OCI-LY1 (cell line): ENCODE measurements around the gene BTBD9.

Experiments used
- H2AFZ ChIP-seq: fragments of 200-600 bp; sonication (generic), shearing (Covaris generic); 2 replicates; pipeline ENCODE4 v1.6.0; 2014; ENCODE audit warnings: antibody characterized with exemption, mild to moderate bottlenecking, low read length
- H3F3A ChIP-seq: fragments of 200-600 bp; sonication (generic), shearing (Covaris generic); 2 replicates; pipeline ENCODE4 v1.6.0; 2014; ENCODE audit warnings: mild to moderate bottlenecking, antibody characterized with exemption, low read length, moderate library complexity; ENCODE audit not compliant: insufficient read depth
- H3K27ac ChIP-seq: fragments of 200-600 bp; sonication (generic); 2 replicates; pipeline ENCODE4 v1.5.1; 2014; ENCODE audit warnings: low read length, mixed run types, mild to moderate bottlenecking, low read depth; ENCODE audit not compliant: poor library complexity, severe bottlenecking
- H3K27me3 ChIP-seq: fragments of 200-600 bp; sonication (generic); 2 replicates; pipeline ENCODE4 v1.6.0; 2014; ENCODE audit warnings: antibody characterized with exemption, mild to moderate bottlenecking, low read length, moderate library complexity; ENCODE audit not compliant: insufficient read depth
- H3K36me3 ChIP-seq: fragments of 200-600 bp; sonication (generic); 2 replicates; pipeline ENCODE4 v1.6.1; 2014; ENCODE audit warnings: mild to moderate bottlenecking, antibody characterized with exemption, low read length, moderate library complexity, mixed read lengths; ENCODE audit not compliant: insufficient read depth
- H3K4me1 ChIP-seq: fragments of 200-600 bp; sonication (generic); 2 replicates; pipeline ENCODE4 v1.5.1; 2014; ENCODE audit warnings: mild to moderate bottlenecking, low read length, moderate library complexity; ENCODE audit not compliant: insufficient read depth, severe bottlenecking
- H3K4me2 ChIP-seq: fragments of 200-600 bp; sonication (generic), shearing (Covaris generic); 2 replicates; pipeline ENCODE4 v1.6.1; 2014; ENCODE audit warnings: low read length
- H3K4me3 ChIP-seq: fragments of 200-600 bp; sonication (generic); 2 replicates; pipeline ENCODE4 v1.5.1; 2014; ENCODE audit warnings: low read length, low read depth, mild to moderate bottlenecking, mixed read lengths; ENCODE audit not compliant: poor library complexity, severe bottlenecking
- H3K79me2 ChIP-seq: fragments of 200-600 bp; shearing (Covaris generic); 2 replicates; pipeline ENCODE4 v1.6.1; 2016; ENCODE audit warnings: mixed run types, low read length, mixed read lengths; ENCODE audit not compliant: insufficient read depth
- H3K9ac ChIP-seq: fragments of 200-600 bp; sonication (generic), shearing (Covaris generic); 2 replicates; pipeline ENCODE4 v1.6.1; 2014; ENCODE audit warnings: mild to moderate bottlenecking, low read length, mixed read lengths
- H3K9me2 ChIP-seq: fragments of 200-600 bp; sonication (generic), shearing (Covaris generic); 2 replicates; pipeline ENCODE4 v1.6.1; 2014; ENCODE audit warnings: low read depth, mild to moderate bottlenecking, low read length, mixed read lengths
- H3K9me3 ChIP-seq: fragments of 200-600 bp; shearing (Covaris generic); 2 replicates; pipeline ENCODE4 v1.6.1; 2014; ENCODE audit warnings: low read length, mixed read lengths
- H4K20me1 ChIP-seq: fragments of 200-600 bp; sonication (generic), shearing (Covaris generic); 2 replicates; pipeline ENCODE4 v1.6.0; 2016; ENCODE audit warnings: mild to moderate bottlenecking, low read length; ENCODE audit not compliant: insufficient read depth
- EZH2 ChIP-seq: fragments of 200-600 bp; sonication (generic), shearing (Covaris generic); IDR thresholded peaks from 2 replicates; pipeline ENCODE4 v1.8.0; 2017; ENCODE audit warnings: borderline replicate concordance, mixed run types, mild to moderate bottlenecking, antibody characterized with exemption, low read length, moderate library complexity, mixed read lengths
- TF ChIP-seq, protein P1 (sequence below): fragments of 200-600 bp; sonication (generic), shearing (Covaris generic); IDR thresholded peaks from 2 replicates; pipeline ENCODE4 v1.5.1; 2017; ENCODE audit warnings: mild to moderate bottlenecking, antibody characterized with exemption, low read length, moderate library complexity, mixed read lengths

Gene BTBD9

DNA sequence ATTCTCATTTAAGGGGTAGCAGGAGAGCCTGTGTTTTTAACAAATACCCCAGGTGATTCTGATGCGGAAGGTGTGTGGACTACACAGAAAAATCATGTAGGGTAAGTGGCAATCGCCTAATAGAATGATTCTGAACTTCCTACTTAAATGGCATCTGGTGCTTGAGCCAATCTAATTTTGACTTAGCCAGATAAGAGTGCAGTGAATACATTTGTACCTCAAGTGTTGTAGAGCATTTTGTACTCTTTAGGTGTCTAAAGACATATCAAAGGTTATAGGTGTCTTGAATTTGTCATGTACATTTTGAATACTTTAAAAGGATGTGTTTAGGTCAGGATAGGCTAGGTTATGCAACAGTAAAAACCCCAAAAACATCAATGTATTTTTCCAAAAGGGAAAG, 10.0 kb upstream of the BTBD9 start:
- Histone ChIP-seq H3K36me3 (no peaks in the 10 kb centered on the region), H2AFZ (no peak overlapping the region), H3K79me2 (no peaks in the 10 kb centered on the region), H3F3A (no peaks in the 10 kb centered on the region), H3K9me3 (no peaks in the 10 kb centered on the region), H3K27me3 (no peaks in the 10 kb centered on the region), H3K4me3 (no peak overlapping the region), H3K9me2 (no peaks in the 10 kb centered on the region), H3K27ac (no peak overlapping the region), H3K4me1 (no peaks in the 10 kb centered on the region), H4K20me1 (no peaks in the 10 kb centered on the region), H3K4me2 (no peak overlapping the region), H3K9ac (no peak overlapping the region)
- TF ChIP-seq, protein P1, sequence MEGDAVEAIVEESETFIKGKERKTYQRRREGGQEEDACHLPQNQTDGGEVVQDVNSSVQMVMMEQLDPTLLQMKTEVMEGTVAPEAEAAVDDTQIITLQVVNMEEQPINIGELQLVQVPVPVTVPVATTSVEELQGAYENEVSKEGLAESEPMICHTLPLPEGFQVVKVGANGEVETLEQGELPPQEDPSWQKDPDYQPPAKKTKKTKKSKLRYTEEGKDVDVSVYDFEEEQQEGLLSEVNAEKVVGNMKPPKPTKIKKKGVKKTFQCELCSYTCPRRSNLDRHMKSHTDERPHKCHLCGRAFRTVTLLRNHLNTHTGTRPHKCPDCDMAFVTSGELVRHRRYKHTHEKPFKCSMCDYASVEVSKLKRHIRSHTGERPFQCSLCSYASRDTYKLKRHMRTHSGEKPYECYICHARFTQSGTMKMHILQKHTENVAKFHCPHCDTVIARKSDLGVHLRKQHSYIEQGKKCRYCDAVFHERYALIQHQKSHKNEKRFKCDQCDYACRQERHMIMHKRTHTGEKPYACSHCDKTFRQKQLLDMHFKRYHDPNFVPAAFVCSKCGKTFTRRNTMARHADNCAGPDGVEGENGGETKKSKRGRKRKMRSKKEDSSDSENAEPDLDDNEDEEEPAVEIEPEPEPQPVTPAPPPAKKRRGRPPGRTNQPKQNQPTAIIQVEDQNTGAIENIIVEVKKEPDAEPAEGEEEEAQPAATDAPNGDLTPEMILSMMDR, result no peak
- TF ChIP-seq EZH2, result no peak

DNA sequence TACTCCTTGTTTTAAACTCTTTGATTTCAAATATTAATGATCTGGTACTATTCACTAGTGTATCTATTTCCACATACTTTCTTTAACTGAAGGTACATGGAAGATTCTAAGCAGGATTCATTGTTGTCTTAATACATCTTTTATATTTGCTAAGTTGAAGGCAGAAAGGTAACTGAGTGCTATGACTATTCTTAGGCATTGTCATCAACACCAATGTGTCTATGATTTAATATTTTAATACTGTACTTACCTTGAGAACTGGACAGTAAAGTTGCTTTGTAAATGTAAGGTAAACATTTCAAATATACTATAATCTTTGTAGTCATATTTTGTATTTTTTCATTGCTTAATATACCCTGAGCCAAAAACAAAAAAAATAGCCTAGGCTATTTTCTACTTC, 8.9 kb upstream of the BTBD9 start:
- no peaks in the 10 kb centered on the region for H3K27me3 ChIP-seq
- H3K4me3 ChIP-seq, result no peak overlapping the region
- no peaks in the 10 kb centered on the region for H3K36me3 ChIP-seq
- H3K79me2 ChIP-seq, result no peaks in the 10 kb centered on the region
- no peaks in the 10 kb centered on the region for H3K9me2 ChIP-seq
- H3K9ac ChIP-seq, result no peak overlapping the region
- no peaks in the 10 kb centered on the region for H4K20me1 ChIP-seq
- TF ChIP-seq, protein P1, result no peak
- no peak for TF ChIP-seq EZH2
- no peaks in the 10 kb centered on the region for H3K9me3 ChIP-seq
- no peak overlapping the region for H2AFZ ChIP-seq
- H3F3A ChIP-seq, result no peaks in the 10 kb centered on the region
- H3K4me2 ChIP-seq, result no peak overlapping the region
- no peaks in the 10 kb centered on the region for H3K4me1 ChIP-seq
- no peak overlapping the region for H3K27ac ChIP-seq

DNA sequence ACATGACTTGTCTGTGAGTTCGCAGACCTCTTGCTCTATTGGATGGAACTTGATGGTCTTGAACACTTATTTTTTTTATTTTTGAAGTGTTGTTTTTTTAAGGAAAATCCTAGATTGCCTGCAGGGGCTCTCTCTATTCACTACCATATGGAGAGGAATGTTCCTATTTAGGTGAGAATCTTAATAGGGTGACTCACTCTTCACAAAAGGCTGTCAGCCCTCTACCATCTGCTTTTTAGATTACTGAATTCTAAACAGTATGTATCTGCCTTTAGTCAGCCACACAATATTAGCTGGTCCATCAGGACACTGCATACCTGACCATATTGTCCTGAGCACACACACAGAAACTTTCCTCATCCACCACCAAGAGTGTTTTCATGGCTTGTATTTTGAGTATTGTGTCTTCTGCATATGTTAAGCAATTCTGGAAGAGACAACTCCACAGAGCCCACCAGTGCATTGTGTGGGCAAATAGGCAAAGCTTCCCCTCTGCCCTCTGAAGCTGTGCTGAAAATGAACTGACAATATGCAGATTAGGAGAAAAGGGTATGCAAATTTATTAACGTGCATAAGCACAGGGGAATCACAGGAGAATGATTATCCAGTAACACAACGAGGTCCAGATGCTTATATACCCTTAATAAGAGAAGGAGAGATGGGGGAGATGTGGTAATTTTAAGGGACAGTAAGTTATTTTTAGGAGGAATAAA, 6.6 kb upstream of the BTBD9 start:
- TF ChIP-seq, protein P1, result no peak
- TF ChIP-seq EZH2, result no peak
- no peak overlapping the region for H3K27ac ChIP-seq
- no peak overlapping the region for H3K4me3 ChIP-seq
- no peaks in the 10 kb centered on the region for H3K9me2 ChIP-seq
- no peaks in the 10 kb centered on the region for H3K27me3 ChIP-seq
- no peak overlapping the region for H3K4me2 ChIP-seq
- no peaks in the 10 kb centered on the region for H3K79me2 ChIP-seq
- H3F3A ChIP-seq, result no peaks in the 10 kb centered on the region
- no peaks in the 10 kb centered on the region for H4K20me1 ChIP-seq
- no peaks in the 10 kb centered on the region for H3K4me1 ChIP-seq
- H2AFZ ChIP-seq, result no peak overlapping the region
- H3K9ac ChIP-seq, result no peak overlapping the region
- H3K9me3 ChIP-seq, result no peaks in the 10 kb centered on the region
- no peaks in the 10 kb centered on the region for H3K36me3 ChIP-seq
